Measurements from ENCODE around the gene GPR180.

DNA sequence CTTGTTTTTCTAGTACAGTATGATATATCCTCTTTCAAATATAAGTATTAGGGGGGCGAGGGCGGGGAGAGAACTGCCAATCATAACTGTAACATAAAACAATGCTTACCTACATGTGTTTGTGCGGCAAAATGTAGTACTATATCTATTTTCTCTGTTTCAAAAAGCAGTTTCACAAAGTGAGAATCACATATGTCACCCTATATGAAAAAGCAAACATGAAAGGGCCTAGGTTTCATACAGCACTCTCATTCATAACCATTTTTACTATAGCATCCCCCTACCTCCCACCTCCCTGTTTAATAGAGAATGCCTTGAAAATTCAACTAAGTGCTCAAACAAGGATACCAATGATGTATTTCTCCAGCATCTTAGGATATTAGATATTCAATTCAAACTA, 10.9 kb upstream of the GPR180 start:
- TF ChIP-seq, protein P1, sequence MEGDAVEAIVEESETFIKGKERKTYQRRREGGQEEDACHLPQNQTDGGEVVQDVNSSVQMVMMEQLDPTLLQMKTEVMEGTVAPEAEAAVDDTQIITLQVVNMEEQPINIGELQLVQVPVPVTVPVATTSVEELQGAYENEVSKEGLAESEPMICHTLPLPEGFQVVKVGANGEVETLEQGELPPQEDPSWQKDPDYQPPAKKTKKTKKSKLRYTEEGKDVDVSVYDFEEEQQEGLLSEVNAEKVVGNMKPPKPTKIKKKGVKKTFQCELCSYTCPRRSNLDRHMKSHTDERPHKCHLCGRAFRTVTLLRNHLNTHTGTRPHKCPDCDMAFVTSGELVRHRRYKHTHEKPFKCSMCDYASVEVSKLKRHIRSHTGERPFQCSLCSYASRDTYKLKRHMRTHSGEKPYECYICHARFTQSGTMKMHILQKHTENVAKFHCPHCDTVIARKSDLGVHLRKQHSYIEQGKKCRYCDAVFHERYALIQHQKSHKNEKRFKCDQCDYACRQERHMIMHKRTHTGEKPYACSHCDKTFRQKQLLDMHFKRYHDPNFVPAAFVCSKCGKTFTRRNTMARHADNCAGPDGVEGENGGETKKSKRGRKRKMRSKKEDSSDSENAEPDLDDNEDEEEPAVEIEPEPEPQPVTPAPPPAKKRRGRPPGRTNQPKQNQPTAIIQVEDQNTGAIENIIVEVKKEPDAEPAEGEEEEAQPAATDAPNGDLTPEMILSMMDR (IDR thresholded peaks at IDR 0.05; ENCODE audit: insufficient read depth, low read length): no peak
- TF ChIP-seq GABPA (IDR thresholded peaks at IDR 0.05; ENCODE audit: low read depth) (no peak), SPI1 (IDR thresholded peaks at IDR 0.05; ENCODE audit: borderline replicate concordance, low read depth) (no peak), POLR2AphosphoS5 (IDR thresholded peaks at IDR 0.05; ENCODE audit: low read depth) (no peak)
- TF ChIP-seq, protein P2, sequence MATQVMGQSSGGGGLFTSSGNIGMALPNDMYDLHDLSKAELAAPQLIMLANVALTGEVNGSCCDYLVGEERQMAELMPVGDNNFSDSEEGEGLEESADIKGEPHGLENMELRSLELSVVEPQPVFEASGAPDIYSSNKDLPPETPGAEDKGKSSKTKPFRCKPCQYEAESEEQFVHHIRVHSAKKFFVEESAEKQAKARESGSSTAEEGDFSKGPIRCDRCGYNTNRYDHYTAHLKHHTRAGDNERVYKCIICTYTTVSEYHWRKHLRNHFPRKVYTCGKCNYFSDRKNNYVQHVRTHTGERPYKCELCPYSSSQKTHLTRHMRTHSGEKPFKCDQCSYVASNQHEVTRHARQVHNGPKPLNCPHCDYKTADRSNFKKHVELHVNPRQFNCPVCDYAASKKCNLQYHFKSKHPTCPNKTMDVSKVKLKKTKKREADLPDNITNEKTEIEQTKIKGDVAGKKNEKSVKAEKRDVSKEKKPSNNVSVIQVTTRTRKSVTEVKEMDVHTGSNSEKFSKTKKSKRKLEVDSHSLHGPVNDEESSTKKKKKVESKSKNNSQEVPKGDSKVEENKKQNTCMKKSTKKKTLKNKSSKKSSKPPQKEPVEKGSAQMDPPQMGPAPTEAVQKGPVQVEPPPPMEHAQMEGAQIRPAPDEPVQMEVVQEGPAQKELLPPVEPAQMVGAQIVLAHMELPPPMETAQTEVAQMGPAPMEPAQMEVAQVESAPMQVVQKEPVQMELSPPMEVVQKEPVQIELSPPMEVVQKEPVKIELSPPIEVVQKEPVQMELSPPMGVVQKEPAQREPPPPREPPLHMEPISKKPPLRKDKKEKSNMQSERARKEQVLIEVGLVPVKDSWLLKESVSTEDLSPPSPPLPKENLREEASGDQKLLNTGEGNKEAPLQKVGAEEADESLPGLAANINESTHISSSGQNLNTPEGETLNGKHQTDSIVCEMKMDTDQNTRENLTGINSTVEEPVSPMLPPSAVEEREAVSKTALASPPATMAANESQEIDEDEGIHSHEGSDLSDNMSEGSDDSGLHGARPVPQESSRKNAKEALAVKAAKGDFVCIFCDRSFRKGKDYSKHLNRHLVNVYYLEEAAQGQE (IDR thresholded peaks at IDR 0.05; ENCODE audit: insufficient replicate concordance, low read depth): no peak

All from HL-60 (cell line).